Mucosa of gallbladder (tissue), 1 donor: ENCODE results near the gene KIDINS220. TPM values are rescaled to one million over a fixed set of nuclear protein-coding genes. Genes with fewer than 3 reads are reported as not detected.

ENCODE experiments used
- total RNA-seq: library from RNA; stranded (reverse); gene quantifications from one replicate; pipeline ENCODE4 v1.2.1, GENCODE V29; 2021
- donor health status: DM: no; HTN: no; CAD: no.

The KIDINS220 gene
- total RNA-seq, 1 donor from 2014 or later: 50.6 TPM

Other genes starting within 250 kb of the KIDINS220 start
- 208 TPM for gene ID2, start 155.6 kb downstream of the KIDINS220 start, total RNA-seq
- 21.7 TPM for gene MBOAT2, start 166.1 kb upstream of the KIDINS220 start, total RNA-seq